ENCODE measurements around the gene GTF2F2.

DNA sequence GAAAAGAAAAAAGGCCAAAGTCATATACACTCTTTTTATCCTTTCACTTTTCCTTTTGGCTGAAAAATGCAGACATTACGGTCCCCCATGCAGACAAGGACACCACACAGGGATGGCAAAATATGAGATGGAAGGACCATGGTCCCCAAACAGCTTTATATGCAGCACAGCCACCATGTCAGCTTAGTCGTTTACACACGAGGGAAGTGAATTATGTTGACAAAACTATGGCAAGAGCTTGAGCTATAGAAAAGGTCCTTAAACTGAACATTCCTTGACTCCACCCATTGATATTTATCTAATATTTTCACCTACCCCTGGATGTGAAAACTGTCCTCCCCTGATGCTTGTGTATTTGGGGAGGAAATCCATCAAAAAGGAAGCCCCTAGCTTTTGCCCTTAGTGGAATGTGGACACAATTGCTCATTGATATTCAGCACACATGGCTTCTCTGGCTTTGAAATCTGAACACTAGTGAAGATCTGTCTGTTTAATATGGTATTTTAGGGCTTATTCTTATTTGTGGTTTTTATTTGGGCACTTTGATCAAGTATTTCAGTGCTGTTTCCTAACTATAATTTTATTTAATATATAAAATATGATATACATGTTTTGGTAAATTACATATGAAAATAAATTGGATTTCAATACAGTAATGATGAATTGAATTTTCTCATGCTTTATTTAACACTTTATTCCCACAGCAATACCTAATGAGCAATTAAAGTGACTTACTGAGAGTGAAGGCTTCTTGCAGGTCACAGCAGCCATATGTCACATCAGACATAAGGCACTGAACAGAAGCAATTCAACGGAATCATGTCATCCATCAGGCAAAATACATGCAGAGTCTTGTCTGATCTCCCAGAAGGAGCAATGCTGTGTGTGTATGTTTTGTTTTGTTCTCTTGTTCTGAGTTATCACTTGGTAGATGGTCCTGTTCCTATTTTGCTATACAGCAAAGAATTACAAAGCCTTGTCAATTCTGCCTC is 6.8 kb upstream of the GTF2F2 start:
- TF ChIP-seq, protein P1, sequence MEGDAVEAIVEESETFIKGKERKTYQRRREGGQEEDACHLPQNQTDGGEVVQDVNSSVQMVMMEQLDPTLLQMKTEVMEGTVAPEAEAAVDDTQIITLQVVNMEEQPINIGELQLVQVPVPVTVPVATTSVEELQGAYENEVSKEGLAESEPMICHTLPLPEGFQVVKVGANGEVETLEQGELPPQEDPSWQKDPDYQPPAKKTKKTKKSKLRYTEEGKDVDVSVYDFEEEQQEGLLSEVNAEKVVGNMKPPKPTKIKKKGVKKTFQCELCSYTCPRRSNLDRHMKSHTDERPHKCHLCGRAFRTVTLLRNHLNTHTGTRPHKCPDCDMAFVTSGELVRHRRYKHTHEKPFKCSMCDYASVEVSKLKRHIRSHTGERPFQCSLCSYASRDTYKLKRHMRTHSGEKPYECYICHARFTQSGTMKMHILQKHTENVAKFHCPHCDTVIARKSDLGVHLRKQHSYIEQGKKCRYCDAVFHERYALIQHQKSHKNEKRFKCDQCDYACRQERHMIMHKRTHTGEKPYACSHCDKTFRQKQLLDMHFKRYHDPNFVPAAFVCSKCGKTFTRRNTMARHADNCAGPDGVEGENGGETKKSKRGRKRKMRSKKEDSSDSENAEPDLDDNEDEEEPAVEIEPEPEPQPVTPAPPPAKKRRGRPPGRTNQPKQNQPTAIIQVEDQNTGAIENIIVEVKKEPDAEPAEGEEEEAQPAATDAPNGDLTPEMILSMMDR (IDR thresholded peaks at IDR 0.05; ENCODE audit: low read depth, low read length): no peak
- TF ChIP-seq EZH2phosphoT487 (IDR thresholded peaks at IDR 0.05; ENCODE audit: low read depth): no peak
